ENCODE results near the gene CXCR4. TPM values are rescaled to one million over a fixed set of nuclear protein-coding genes. Genes with fewer than 3 reads are reported as not detected.

CXCR4 gene
- total RNA-seq, 1 experiment from 2014 or later, result 1.3 TPM

DNA sequence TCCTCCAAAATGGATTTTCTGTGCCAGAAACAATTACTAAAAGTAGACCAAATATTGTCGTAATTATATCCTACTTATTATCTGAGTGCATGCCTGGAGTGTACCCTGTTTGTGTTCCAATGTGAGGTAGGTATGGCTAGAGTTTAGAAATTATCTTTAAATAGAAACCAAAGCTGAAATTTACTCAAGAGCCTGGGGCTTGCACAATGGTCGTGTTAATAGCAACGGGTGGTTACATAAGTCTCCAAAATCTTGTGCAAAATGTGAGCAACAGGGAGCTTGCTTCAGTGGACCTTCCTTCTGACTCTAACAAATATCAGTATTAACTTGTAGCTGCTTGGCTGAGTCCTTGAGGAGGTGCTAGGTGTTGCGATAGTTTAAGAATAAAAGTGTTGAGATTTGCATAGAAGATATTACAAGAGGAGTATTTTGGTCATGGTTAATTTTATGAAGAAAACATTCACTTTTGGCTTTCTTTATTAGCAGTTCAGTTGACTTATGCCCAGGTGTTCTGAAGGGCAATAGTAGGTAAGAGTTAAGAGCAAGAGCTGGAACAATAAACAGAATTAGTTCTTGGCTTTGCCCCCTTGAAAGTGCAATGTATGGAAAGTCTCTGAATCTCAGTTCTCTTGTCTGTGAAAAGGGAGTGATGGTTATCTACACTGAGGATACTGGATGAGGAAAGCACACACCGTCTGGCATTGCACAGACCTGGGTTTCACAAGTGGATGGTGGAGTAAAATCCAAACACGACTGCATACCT is 4.6 kb downstream of the CXCR4 start:
- no peak for ATAC-seq
- no peaks in the 10 kb centered on the region for H3K9me3 Mint-ChIP-seq
- H3K4me3 Mint-ChIP-seq, result no peak overlapping the region
- ChIA-PET CTCF (no interaction called here), POLR2A (no interaction called here)
- TF ChIP-seq ZNF425 (CRISPR knock-in tag; conservative IDR thresholded peaks at IDR 0.05), result no peak
- TF ChIP-seq IRF2 (CRISPR knock-in tag; IDR thresholded peaks at IDR 0.05; ENCODE audit: borderline replicate concordance, low read depth), result no peak
- no peak for TF ChIP-seq USF1 (CRISPR knock-in tag; IDR thresholded peaks at IDR 0.05)
- no peak for TF ChIP-seq FOXJ3 (CRISPR knock-in tag; IDR thresholded peaks at IDR 0.05; ENCODE audit: borderline replicate concordance)
- TF ChIP-seq HMGXB4 (CRISPR knock-in tag; IDR thresholded peaks at IDR 0.05), result no peak
- TF ChIP-seq ZNF423 (CRISPR knock-in tag; IDR thresholded peaks at IDR 0.05), result no peak
- no peak for TF ChIP-seq PRDM15 (CRISPR knock-in tag; IDR thresholded peaks at IDR 0.05)
- TF ChIP-seq ATF3 (CRISPR knock-in tag; conservative IDR thresholded peaks at IDR 0.05), result no peak
- TF ChIP-seq MAX (CRISPR knock-in tag; IDR thresholded peaks at IDR 0.05), result no peak
- TF ChIP-seq NR1H2 (CRISPR knock-in tag; IDR thresholded peaks at IDR 0.05), result no peak
- no peak for TF ChIP-seq ATF6 (CRISPR knock-in tag; IDR thresholded peaks at IDR 0.05)
- no peak for TF ChIP-seq TEAD4 (CRISPR knock-in tag; IDR thresholded peaks at IDR 0.05)
- no peak for TF ChIP-seq ESRRA (CRISPR knock-in tag; IDR thresholded peaks at IDR 0.05; ENCODE audit: borderline replicate concordance)
- TF ChIP-seq ATF1 (CRISPR knock-in tag; IDR thresholded peaks at IDR 0.05), result no peak
- TF ChIP-seq MYBL2 (CRISPR knock-in tag; IDR thresholded peaks at IDR 0.05), result no peak
- TF ChIP-seq ZNF416 (CRISPR knock-in tag; IDR thresholded peaks at IDR 0.05), result no peak
- TF ChIP-seq SOX15 (CRISPR knock-in tag; IDR thresholded peaks at IDR 0.05), result no peak
- H3K4me1 Mint-ChIP-seq, result peaks cover 14% of the 10 kb centered on the region
- H3K36me3 Mint-ChIP-seq, result peaks cover 5% of the 10 kb centered on the region
- no peak for DNase-seq (ENCODE audit: low spot score)
- H3K27me3 Mint-ChIP-seq (ENCODE audit: low read depth), result peaks cover 46% of the 10 kb centered on the region
- no peak overlapping the region for H3K27ac Mint-ChIP-seq

Measured in WTC11 (cell line).